Limb (tissue), 2 donors: ENCODE measurements around the gene HEXD.

Experiments used
- DNase-seq, 2 donors: peaks; one replicate each; pipeline ENCODE4 v3.0.0-alpha.2; 2016; ENCODE audit errors: extremely low spot score in 2 of 2

HEXD gene

DNA sequence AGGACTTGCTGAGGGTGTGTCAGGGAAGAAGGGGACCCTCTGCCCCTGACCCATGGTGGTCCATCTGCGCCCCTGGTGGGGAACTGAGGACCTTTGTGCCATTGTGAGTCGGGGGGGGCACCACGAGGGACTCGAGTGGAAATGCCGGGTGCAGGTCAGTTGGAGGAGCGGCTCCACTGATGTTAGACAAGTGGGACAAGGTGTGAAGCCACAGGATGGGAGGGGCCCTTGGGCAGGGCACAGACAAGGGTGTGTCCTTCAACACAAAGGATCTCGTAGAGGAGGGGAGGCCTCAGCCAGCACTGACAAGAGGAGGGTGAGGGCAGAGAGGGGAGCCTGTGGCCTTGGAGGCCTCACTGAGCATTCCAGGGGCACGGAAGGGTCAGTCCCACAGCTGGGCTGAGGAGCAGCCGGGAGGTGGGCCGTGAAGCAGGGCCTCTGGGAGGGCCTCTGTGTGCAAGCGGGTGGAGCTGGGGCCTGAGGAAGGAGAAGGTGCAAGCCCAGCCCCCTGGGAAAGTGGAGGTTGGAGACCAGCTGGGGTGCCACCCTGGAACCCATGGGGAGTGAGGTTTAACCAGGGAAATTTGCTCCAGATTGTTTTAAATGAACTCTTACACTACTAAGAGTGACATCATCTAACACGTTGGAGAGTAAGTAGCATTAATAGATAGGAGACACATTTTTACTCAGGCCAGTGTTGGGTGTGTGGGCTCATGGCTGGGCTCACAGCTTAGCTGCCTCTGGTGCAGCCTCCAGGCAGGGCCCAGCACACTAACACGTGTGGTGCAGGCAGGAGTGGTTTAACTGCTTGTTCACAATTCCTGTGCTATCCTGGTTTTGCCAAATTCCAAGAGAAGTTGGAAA, 68.3 kb downstream of the HEXD start:
- no peak for DNase-seq

DNA sequence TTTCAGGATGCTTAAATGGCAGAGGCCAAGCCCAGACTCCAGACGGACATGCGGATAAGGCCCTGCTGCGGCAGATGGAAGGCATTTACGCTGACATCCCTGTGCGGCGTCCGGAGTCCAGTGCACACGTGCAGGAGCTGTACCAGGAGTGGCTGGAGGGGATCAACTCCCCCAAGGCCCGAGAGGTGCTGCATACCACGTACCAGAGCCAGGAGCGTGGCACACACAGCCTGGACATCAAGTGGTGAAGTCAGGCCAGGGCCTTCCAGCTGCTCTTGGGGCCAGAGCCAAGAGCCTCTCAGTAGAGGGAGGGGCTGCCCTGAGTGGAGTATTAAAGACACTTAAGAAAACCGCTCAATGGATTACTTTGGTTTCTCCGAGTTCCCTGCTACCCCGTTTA, 69.8 kb downstream of the HEXD start:
- DNase-seq = no peak

DNA sequence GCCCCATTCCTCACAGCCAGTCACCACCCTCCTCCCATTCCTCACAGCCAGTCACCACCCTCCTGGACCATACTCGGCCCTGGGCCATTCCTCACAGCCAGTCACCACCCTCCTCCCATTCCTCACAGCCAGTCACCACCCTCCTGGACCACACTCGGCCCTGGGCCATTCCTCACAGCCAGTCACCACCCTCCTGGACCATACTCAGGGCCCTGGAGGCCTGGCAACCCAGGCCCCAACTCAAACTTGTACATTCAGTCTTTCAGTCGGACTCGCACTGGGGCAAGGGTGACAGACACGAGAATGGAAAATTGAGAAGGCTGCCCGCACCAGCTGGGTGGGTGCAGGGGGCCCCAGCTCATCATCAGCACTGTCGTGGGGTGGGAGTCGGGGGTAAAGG, 71.0 kb downstream of the HEXD start:
- no peak for DNase-seq

GRCh38 chr17:82489851-82490511, 71.8 kb downstream of the HEXD start:
- DNase-seq = no peak

- DNase-seq = no peak
These were observed 72.5 kb downstream of the HEXD start for GRCh38 chr17:82490512-82491195.

GRCh38 chr17:82491196-82491530, 73.0 kb downstream of the HEXD start:
- DNase-seq = no peak

GRCh38 chr17:82491533-82491932, 73.4 kb downstream of the HEXD start:
- DNase-seq = no peak
